Stimulated activated CD4-positive, alpha-beta T cell treated with anti-CD3 and anti-CD28 coated beads, Interleukin-15, amount 100 ng/mL, for 24 hours (primary cell): Measurements from ENCODE around the gene PLEKHA7.

Experiments
- DNase-seq: peaks from one replicate; pipeline ENCODE4 v3.0.0-alpha.2; 2020

The PLEKHA7 gene

DNA sequence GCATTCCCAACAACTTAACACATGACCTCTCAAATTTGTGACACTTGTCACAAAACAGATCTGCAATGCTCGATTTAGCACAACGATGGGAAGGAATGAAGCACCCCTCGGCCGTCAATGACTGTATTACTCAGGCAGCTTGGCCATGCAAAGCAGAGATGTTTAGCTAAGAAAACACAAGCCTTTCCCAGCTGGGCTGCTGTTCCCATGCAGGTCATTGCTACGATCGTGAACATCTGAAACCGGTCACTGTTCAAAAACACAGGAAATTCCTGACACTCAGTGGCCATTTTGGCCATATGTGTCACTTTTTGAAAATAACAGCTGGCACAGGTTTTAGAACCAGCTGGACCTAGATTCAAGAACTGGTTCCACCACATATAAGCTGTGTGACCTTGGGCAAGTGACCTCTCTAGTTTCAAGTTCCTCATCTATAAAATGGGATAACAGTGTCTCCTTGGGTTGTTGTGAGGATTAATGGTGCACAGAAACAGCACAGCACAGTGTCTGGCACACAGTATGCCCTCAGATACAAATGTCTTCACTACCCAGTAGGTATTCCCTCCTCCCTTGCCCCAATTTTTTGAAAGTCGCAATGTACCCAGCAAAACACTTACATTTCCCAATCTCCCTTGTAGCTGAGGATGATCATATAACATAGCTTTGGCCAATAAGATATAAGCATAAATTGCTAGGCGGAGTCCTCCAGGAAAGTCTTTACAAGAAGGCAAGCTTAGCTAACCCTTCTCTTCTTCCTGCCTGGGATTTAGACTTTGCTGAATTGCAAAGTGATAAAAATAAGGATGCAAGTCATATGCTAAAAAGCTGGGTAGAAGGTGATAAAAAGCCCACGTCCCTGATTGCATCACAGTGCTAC lies 182.7 kb downstream of the PLEKHA7 start:
- DNase-seq: no peak

DNA sequence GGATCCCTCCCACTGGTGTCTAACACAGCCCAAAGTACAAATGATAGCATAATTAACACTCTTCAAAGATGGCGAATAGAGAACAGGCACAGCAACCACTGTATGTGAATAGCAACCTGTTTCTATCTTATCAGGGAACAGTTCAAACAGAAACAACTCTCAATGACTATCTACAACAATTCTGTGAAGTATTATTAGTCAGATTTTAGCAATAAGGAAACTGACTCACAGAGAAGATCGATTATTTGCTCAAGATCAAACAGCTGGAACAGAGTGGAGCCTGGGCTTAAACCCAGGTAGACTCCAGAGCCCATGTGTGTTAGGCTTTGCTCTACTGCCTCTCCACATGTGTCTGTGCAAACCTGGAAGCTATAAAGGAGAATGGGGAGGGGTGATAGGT lies 187.1 kb downstream of the PLEKHA7 start:
- no peak for DNase-seq

DNA sequence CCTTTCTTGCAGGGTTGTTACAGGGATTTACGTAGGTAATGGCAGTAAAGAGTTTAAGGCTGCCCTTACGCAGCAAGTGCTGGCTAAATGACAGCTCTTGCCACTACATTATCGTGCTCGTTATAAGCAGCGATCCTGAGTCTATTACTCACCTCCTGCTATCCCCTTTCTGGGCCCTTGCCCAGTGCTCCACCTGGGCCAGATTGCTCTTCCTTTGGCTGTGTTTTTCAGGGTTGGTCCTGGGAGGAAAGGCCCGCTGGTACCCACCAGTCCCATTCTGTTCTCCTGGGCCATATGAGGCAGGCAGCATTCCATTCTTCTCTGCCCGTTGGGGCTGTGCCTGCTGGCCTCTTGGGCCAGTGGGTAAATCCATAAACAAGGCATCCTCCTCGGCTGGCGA lies 188.2 kb downstream of the PLEKHA7 start:
- DNase-seq: no peak

- no peak for DNase-seq
These were observed 189.1 kb downstream of the PLEKHA7 start for GRCh38 chr11:16825101-16825500.

DNA sequence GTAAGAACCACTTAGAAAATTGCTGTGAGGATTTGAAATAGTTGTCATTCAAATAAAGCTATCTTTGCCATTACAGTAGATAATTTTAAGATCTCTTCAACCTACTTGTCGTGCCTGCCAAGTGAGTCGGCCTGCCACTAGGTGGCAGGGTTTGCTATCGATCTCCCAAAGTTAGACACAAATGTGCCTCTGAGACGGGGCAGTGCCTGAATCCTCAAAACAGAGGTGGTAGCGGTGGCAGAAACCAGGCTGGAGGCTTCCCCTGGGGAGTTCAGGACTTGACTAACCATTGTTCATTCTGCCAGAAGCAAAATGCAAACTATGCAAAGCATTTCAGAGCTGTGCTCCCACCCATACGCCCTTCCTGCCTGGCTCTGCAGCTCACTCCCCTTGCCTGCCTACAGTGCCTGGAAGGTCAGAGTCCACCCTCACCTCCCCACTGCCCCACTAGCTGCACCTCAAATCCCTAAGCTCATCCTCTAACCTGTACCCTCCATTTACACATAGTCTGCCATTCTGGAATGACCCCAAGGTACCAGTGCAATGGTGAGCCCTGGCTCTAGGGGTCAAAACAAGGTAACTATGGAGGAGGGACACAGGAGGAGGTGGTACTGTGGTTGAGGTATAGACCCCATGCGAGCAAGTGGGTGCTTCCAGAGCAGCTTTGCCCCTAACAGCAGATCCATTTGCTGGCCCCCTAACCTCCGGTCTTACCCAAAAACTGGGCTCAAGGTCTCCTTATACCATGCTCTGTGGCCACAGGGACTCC lies 193.7 kb downstream of the PLEKHA7 start:
- DNase-seq: peak; percentile 85

DNA sequence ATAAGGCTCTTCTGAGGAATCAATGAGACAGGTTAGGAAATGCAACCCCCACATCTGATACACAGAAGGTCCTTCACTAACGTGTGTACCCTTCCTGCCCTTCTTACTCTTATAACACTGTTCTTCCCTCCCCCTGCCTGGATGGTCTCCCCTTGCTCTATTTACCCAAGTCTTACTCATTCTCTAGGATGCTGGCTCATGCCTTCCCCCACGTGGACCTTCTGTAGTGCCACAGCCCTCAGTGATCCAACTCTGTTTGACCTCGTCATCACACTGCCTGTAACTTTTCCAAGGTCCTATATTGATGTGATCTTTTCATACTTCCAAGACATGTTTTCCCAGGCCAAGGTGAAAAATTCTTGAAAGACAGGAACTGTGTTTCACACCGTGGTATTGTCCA lies 195.9 kb downstream of the PLEKHA7 start:
- no peak for DNase-seq

GRCh38 chr11:16817351-16817750 lies 196.9 kb downstream of the PLEKHA7 start:
- no peak for DNase-seq

DNA sequence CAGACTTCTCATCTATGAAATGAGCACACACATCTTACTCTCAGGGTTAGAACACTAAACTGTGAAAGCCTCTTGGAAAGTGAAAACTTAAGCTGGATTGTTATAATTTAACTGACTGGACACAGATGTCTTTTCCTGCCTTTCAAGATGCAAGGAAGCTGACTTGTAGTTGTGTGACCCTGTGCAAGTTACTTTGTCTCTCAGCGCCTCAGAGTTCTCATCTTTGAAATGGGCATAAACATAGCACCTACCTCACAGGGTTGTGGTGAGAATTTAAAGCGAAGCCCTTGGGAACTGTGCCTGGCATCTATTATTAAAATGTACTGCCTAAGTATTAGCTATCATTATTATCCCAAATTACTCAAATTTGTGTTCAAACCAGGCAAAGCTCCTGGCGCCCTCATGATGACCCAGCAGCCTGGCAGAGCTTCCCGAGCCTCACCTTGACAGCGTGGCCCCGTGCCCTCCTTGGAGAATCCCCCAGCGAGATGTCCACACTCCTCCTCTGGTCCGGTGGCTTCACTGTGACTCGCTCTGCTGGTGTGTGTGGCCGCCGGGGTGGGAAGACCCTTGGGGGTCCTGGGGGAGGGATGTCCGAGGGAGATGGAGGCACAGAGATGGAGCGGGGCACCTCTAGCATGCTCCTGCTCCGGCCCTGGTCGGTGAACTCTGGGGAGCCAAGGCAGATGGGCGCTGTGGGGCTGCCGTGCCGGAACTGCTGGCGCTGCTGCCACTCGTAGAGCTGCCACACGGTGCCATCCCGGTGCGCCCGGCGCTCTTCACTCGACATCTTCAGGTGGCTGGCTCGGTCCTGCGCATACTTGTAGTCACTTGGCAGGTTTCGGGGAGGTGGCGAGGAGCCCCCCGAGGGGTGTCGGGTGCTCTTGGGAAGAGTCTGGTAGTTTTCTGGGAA lies 197.6 kb downstream of the PLEKHA7 start:
- no peak for DNase-seq

- DNase-seq: no peak
These were observed 199.0 kb downstream of the PLEKHA7 start for GRCh38 chr11:16815047-16815767.

DNA sequence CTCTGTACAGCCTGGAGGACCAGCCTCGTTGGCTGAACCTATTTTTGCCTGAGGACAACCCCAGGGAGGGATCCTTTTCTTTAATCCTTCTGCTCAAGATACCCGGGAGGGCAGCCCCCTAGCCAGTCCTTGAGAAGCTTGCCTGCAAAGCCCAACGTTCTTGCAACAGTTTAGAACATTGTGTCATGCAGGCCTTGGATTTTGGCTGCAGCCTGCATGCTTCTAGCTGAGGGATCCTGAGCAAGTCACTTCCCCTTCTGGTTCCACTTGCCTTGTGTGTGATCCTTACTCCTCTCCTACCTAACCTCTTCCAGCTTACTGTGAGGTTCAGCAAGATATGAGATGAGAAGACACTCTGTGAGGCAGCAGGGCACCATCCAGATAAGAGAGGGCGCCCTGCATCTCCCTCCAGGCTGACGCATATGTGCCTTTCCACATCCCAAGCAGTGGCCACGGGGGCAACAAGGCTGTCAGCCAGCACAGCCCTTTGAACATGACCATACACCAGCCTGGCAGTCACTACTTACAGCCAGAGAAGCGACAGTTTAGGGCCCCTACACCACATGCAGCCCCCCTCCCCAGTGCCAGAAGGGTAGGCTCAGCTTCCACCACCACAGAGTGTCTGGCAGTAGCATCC lies 199.7 kb downstream of the PLEKHA7 start:
- no peak for DNase-seq

GRCh38 chr11:16813126-16813525 lies 201.1 kb downstream of the PLEKHA7 start:
- DNase-seq: no peak

- no peak for DNase-seq
These were observed 201.9 kb downstream of the PLEKHA7 start for GRCh38 chr11:16812274-16812673.

- no peak for DNase-seq
These were observed 202.8 kb downstream of the PLEKHA7 start for GRCh38 chr11:16811136-16812020.

- DNase-seq: no peak
These were observed 204.1 kb downstream of the PLEKHA7 start for GRCh38 chr11:16809886-16810668.

- DNase-seq: no peak
These were observed 206.9 kb downstream of the PLEKHA7 start for GRCh38 chr11:16807306-16807705.

DNA sequence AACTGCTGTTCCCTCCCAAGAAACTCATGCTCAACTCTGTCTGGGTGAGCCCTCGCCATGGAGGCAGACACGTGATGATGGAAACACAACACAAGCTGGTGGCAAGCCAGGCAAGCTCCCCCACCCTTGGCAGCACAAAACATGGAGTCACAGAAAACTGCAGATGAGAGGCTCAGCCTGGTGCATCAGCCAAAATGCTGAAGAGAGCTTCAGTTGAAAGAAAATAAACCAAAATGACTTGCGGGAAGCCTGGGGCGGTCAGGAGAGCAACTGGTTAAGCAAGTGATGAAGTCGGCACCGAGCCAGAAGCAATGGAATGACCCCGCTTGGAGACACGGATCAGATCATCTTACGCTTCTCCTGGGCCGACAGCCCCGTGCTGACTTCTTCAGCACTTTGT lies 207.4 kb downstream of the PLEKHA7 start:
- DNase-seq: no peak

GRCh38 chr11:16805938-16806337 lies 208.3 kb downstream of the PLEKHA7 start:
- DNase-seq: no peak

DNA sequence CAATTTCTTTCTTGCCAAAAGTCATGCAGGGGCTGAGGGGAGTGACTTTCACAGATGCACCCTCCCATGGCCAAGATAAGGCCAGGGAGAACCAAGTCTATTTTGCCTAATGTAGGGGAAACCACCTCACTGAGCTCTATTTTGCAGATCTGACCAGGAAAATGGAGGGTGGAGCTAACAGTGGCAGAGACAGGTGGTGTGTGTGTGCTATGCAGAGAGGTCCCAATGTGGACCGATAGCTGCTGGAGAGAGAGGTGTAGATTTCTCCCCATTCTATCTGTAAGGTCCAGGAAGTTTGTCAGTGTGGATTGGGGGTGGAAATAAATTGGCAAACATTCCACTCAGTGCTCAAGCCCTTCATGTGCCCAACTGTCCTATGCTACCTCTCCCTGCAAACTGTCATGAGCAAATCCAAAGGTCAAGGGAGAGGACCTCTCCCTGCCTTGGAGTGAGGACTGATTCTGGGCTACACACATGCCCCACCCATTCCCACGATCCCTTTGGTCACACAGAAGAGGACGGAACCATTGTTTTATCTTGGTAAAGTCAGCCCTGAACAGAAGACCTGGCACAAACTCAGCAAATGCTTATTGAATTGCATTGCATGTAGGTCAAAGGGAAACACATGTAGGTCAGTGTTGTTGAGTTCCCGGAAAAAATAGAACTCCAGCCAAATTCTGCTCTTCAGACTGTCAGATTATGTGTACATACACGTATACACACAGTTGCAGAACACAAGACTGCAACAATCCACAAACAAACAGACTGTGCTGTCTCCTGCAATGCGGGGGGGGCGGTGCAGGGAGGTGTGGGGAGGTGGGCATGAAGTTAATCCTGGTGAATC lies 209.9 kb downstream of the PLEKHA7 start:
- no peak for DNase-seq
